Left ventricle myocardium inferior (tissue), 1 donor: Measurements from ENCODE around the gene LOXL4. TPM values are rescaled to one million over a fixed set of nuclear protein-coding genes. Genes with fewer than 3 reads are reported as not detected.
A peak's percentile ranks its signal among the peaks of the same experiment; 100 is the strongest.

Experiments used
- DNase-seq: peaks from one replicate; pipeline ENCODE4 v3.0.0-alpha.2; 2020
- H3K27ac ChIP-seq: fragments of 200-600 bp; replicated peaks from 2 replicates; pipeline ENCODE4 v1.8.0; 2021
- H3K27me3 ChIP-seq: fragments of 200-600 bp; 2 replicates; pipeline ENCODE4 v1.8.0; 2021; ENCODE audit warnings: low read depth
- H3K36me3 ChIP-seq: fragments of 200-600 bp; 2 replicates; pipeline ENCODE4 v1.8.0; 2021
- H3K4me1 ChIP-seq: fragments of 200-600 bp; 2 replicates; pipeline ENCODE4 v1.8.0; 2021
- H3K4me3 ChIP-seq: fragments of 200-600 bp; 2 replicates; pipeline ENCODE4 v1.8.0; 2021; ENCODE audit warnings: mild to moderate bottlenecking, moderate library complexity
- H3K9me3 ChIP-seq: fragments of 200-600 bp; replicated peaks from 2 replicates; pipeline ENCODE4 v1.8.0; 2021
- CTCF ChIP-seq: fragments of 200-600 bp; IDR thresholded peaks from 2 replicates; pipeline ENCODE4 v1.8.0; 2021; ENCODE audit warnings: antibody characterized with exemption, mild to moderate bottlenecking, borderline replicate concordance
- intact Hi-C: fragments of 100-400 bp; cut with micrococcal nuclease; formaldehyde crosslinking; loops from one replicate; pipeline ENCODE4 v1.11.0; 2022
- total RNA-seq: library from RNA; stranded (reverse); fragmentation: NEBNext Ultra II Directional; extraction: Animal tissue kit (Norgen Biotek cat#: 25700); gene quantifications from one replicate; pipeline ENCODE4 v1.2.1, GENCODE V29; 2021
- donor health status: DM: no; HTN: yes; CAD: no; lungs with severe emphysema.

The LOXL4 gene
- total RNA-seq, 1 donor from 2014 or later, result 1.4 TPM

GRCh38 chr10:98244141-98244540 lies 23.9 kb downstream of the LOXL4 start:
- no peak overlapping the region for H3K27ac ChIP-seq
- H3K4me1 ChIP-seq, result no peaks in the 10 kb centered on the region
- H3K27me3 ChIP-seq, result no peaks in the 10 kb centered on the region
- TF ChIP-seq CTCF, result no peak
- DNase-seq, result no peak
- H3K36me3 ChIP-seq, result peaks cover 62% of the 10 kb centered on the region
- no peak overlapping the region for H3K4me3 ChIP-seq
- intact Hi-C loops, result no loop called here
- H3K9me3 ChIP-seq, result no peaks in the 10 kb centered on the region

- Histone ChIP-seq H3K36me3 (peaks cover 62% of the 10 kb centered on the region), H3K27ac (no peak overlapping the region), H3K9me3 (no peaks in the 10 kb centered on the region), H3K27me3 (no peaks in the 10 kb centered on the region), H3K4me1 (no peaks in the 10 kb centered on the region), H3K4me3 (no peak overlapping the region)
- DNase-seq, result no peak
- peak; percentile 58 for TF ChIP-seq CTCF
- intact Hi-C loops, result no loop called here
Measured at GRCh38 chr10:98242823-98243222, 25.2 kb downstream of the LOXL4 start.

- Histone ChIP-seq H3K36me3 (peaks cover 68% of the 10 kb centered on the region), H3K4me3 (no peak overlapping the region), H3K4me1 (no peaks in the 10 kb centered on the region), H3K9me3 (no peaks in the 10 kb centered on the region), H3K27ac (no peak overlapping the region), H3K27me3 (no peaks in the 10 kb centered on the region)
- no peak for DNase-seq
- intact Hi-C loops, result no loop called here
- no peak for TF ChIP-seq CTCF
Measured at GRCh38 chr10:98240524-98240923, 27.5 kb downstream of the LOXL4 start.

- peaks cover 48% of the 10 kb centered on the region for H3K36me3 ChIP-seq
- intact Hi-C loops, result no loop called here
Measured at GRCh38 chr10:98238391-98238790, 29.6 kb downstream of the LOXL4 start.

GRCh38 chr10:98236862-98237261 lies 31.1 kb downstream of the LOXL4 start:
- Histone ChIP-seq H3K9me3 (no peaks in the 10 kb centered on the region), H3K4me3 (no peak overlapping the region), H3K4me1 (no peaks in the 10 kb centered on the region), H3K27ac (no peak overlapping the region), H3K36me3 (peaks cover 51% of the 10 kb centered on the region), H3K27me3 (no peaks in the 10 kb centered on the region)
- no peak for DNase-seq
- no peak for TF ChIP-seq CTCF
- intact Hi-C loops, result no loop called here

More at GRCh38 chr10:98238391-98238790, 29.6 kb downstream of the LOXL4 start:
- H3K27ac ChIP-seq, result no peak overlapping the region
- DNase-seq, result no peak
- no peaks in the 10 kb centered on the region for H3K27me3 ChIP-seq
- H3K9me3 ChIP-seq, result no peaks in the 10 kb centered on the region
- H3K4me1 ChIP-seq, result no peaks in the 10 kb centered on the region
- no peak for TF ChIP-seq CTCF
- H3K4me3 ChIP-seq, result no peak overlapping the region

GRCh38 chr10:98235846-98236245 lies 32.1 kb downstream of the LOXL4 start:
- Histone ChIP-seq H3K4me3 (no peak overlapping the region), H3K27ac (no peak overlapping the region), H3K9me3 (no peaks in the 10 kb centered on the region), H3K4me1 (no peaks in the 10 kb centered on the region), H3K27me3 (no peaks in the 10 kb centered on the region), H3K36me3 (peaks cover 56% of the 10 kb centered on the region)
- TF ChIP-seq CTCF, result no peak
- intact Hi-C loops, result no loop called here
- no peak for DNase-seq
